Measurements from ENCODE around the gene MAP3K7CL. TPM values are rescaled to one million over a fixed set of nuclear protein-coding genes. Genes with fewer than 3 reads are reported as not detected.

Gene MAP3K7CL
- total RNA-seq, result 2.9 and 4.7 TPM in 2 replicates

GRCh38 chr21:29130270-29130969, at the start of gene MAP3K7CL:
MAP3K7CL (plus strand) TSS chr21:29130644; CDS start chr21:29133345, 2,701 bp downstream.

Other genes starting within 250 kb of the MAP3K7CL start
- gene LTN1, start 137.8 kb upstream of the MAP3K7CL start, total RNA-seq, result 21.1 and 22.8 TPM in 2 replicates
- gene RWDD2B, start 111.3 kb upstream of the MAP3K7CL start, total RNA-seq, result 14.0 and 17.4 TPM in 2 replicates
- 26.4 and 34.4 TPM in 2 replicates for gene USP16, start 106.0 kb upstream of the MAP3K7CL start, total RNA-seq
- 232 and 248 TPM in 2 replicates for gene CCT8, start 57.0 kb upstream of the MAP3K7CL start, total RNA-seq
- gene BACH1, start 168.3 kb downstream of the MAP3K7CL start, total RNA-seq, result 18.5 and 46.4 TPM in 2 replicates

All from endothelial cell of coronary artery (primary cell).